ENCODE measurements around the gene ABCA4.

- TF ChIP-seq, protein P1, sequence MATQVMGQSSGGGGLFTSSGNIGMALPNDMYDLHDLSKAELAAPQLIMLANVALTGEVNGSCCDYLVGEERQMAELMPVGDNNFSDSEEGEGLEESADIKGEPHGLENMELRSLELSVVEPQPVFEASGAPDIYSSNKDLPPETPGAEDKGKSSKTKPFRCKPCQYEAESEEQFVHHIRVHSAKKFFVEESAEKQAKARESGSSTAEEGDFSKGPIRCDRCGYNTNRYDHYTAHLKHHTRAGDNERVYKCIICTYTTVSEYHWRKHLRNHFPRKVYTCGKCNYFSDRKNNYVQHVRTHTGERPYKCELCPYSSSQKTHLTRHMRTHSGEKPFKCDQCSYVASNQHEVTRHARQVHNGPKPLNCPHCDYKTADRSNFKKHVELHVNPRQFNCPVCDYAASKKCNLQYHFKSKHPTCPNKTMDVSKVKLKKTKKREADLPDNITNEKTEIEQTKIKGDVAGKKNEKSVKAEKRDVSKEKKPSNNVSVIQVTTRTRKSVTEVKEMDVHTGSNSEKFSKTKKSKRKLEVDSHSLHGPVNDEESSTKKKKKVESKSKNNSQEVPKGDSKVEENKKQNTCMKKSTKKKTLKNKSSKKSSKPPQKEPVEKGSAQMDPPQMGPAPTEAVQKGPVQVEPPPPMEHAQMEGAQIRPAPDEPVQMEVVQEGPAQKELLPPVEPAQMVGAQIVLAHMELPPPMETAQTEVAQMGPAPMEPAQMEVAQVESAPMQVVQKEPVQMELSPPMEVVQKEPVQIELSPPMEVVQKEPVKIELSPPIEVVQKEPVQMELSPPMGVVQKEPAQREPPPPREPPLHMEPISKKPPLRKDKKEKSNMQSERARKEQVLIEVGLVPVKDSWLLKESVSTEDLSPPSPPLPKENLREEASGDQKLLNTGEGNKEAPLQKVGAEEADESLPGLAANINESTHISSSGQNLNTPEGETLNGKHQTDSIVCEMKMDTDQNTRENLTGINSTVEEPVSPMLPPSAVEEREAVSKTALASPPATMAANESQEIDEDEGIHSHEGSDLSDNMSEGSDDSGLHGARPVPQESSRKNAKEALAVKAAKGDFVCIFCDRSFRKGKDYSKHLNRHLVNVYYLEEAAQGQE (IDR thresholded peaks at IDR 0.05; ENCODE audit: insufficient read depth in 1 of 2, low read depth in 2 of 2, low read length in 1 of 2): no peak
- TF ChIP-seq CTCF (IDR thresholded peaks at IDR 0.05): no peak
- TF ChIP-seq POLR2AphosphoS5 (IDR thresholded peaks at IDR 0.05; ENCODE audit: low read depth, low read length): no peak
- no peak for TF ChIP-seq TCF7L2 (IDR thresholded peaks at IDR 0.05; ENCODE audit: low read depth, low read length)
- no peak for TF ChIP-seq SIN3A (IDR thresholded peaks at IDR 0.05; ENCODE audit: borderline replicate concordance, insufficient read depth, low read depth, low read length)
These were observed 21.1 kb upstream of the ABCA4 start for GRCh38 chr1:94142022-94142421.

Data from Panc1 (cell line).